Stimulated activated naive CD8-positive, alpha-beta T cell treated with anti-CD3 and anti-CD28 coated beads, Interleukin-15, Interleukin-2, amounts not matched to agents 100 ng/mL and 50 ng/mL, for 24 hours (primary cell): ENCODE measurements around the gene TMEM167B.

ENCODE experiments used
- H3K27ac Mint-ChIP-seq: one replicate; pipeline ENCODE4 v1.8.0; 2021; ENCODE audit warnings: mild to moderate bottlenecking, mixed read lengths
- H3K27me3 Mint-ChIP-seq: one replicate; pipeline ENCODE4 v1.8.0; 2021; ENCODE audit warnings: mixed read lengths
- H3K36me3 Mint-ChIP-seq: one replicate; pipeline ENCODE4 v1.8.0; 2021; ENCODE audit warnings: low read depth, mixed read lengths
- H3K4me1 Mint-ChIP-seq: one replicate; pipeline ENCODE4 v1.8.0; 2021; ENCODE audit warnings: low read depth, mixed read lengths
- H3K4me3 Mint-ChIP-seq: one replicate; pipeline ENCODE4 v1.8.0; 2021; ENCODE audit warnings: mild to moderate bottlenecking, mixed read lengths
- H3K9me3 Mint-ChIP-seq: one replicate; pipeline ENCODE4 v1.8.0; 2021; ENCODE audit warnings: mixed read lengths

The TMEM167B gene

DNA sequence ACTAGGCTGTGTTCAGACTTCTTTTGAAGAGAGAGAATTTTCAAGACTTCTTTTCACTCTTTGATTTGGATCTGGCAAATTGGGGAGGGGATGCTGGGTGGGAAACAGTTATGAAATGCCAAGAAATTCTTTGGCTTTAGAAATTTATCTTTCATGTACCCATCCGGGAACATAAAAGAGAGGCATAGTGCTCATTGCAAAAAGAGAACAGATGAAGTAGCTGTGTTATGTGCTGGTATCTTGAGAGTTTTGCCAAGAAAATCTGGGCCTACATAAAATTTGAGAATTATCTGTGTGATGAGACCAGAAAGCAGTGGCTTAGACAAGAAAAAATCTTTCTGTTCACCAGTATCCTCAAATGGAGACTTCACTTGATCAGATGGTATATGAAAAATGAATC, 4.3 kb downstream of the TMEM167B start:
- Mint-ChIP-seq H3K4me1 (peaks cover 28% of the 10 kb centered on the region), H3K4me3 (no peak overlapping the region), H3K27me3 (no peaks in the 10 kb centered on the region), H3K36me3 (peaks cover 43% of the 10 kb centered on the region), H3K9me3 (no peaks in the 10 kb centered on the region), H3K27ac (no peak overlapping the region)

DNA sequence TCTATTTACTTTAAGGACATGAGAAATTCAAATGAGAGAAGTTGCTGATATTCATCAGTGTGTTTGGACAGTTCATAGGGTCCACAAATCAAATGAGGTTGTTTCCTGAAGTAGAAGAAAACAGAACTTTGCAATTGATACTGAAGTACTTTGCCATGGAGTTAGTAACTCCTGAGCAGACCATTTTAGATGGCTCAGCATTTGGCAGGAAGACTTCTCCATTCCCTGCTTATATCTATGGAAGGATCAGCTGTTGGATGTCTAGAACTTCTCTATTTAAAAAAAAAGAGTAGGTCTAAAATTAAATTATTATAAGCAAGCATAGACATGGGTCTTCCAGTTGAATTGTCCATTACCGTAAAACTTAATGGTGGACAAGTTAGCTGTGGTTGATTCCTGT, 5.1 kb downstream of the TMEM167B start:
- no peak overlapping the region for H3K4me3 Mint-ChIP-seq
- no peak overlapping the region for H3K27ac Mint-ChIP-seq

DNA sequence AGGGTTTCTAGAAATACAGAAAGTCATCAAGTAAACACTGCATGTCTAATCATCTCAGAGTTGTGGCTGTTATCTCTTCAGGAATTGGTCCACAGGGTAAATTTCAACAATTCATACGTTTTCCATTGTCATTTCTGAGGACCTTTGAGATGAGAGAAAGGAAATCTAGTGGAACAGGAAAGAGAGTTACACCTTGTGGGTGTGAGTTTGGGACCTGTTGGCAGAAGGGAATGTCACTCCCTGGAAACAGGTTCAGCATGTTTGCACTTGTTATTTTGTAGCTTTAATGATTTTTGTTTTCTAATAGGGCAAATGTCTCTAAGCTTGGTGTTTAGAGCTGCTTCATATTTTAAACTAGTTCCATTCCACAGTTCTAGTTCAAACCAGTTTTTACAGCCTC, 5.6 kb downstream of the TMEM167B start:
- Mint-ChIP-seq H3K36me3 (peaks cover 51% of the 10 kb centered on the region), H3K9me3 (no peaks in the 10 kb centered on the region), H3K27me3 (no peaks in the 10 kb centered on the region), H3K4me1 (peaks cover 26% of the 10 kb centered on the region), H3K4me3 (no peak overlapping the region), H3K27ac (peak overlapping the region; percentile 16)

More for the DNA sequence above, 5.1 kb downstream of the TMEM167B start:
- H3K27me3 Mint-ChIP-seq: no peaks in the 10 kb centered on the region
- no peaks in the 10 kb centered on the region for H3K9me3 Mint-ChIP-seq
- H3K36me3 Mint-ChIP-seq: peaks cover 46% of the 10 kb centered on the region
- peaks cover 26% of the 10 kb centered on the region for H3K4me1 Mint-ChIP-seq

DNA sequence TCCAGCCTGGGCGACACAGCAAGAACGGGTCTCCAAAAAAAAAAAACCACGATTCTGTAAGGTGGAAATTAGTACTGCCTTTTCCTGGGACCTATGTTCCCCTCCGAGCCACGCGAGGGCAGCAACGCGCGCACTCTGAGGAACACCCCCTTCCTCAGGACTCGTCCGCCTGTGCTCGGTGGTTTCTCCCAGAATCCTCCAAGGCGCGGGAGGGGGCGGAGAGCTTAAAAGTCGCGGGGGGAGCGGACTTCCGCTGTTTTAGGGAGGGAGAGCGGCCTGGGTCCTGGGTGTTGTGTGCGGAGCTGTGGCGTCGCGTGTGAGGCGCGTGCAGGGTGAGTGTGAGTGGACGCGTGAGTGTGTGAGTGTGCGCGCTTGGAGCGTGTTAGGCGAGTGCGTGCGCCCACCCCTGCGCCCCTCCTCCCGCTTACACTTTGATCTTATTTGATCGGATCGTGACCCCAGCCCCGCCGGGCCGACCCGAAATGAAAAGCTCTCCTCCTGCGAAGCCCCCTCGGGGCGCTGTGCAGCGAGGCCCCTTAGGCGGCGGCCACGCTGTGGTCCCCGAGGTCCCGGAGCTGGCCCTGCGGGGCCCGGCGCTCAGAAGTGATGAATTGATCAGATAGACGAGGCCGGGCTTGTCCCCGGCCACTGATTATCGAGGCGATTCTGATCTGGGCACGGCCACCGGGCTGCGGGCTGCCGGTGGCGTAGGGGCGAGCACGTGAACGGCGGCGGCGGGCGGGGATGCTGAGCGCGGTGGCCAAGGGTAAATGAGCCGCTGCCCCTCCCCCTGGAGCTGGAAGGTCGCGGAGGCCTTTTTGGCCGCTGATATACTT, 9.6 kb downstream of the TMEM167B start:
- Mint-ChIP-seq H3K4me3 (peak overlapping the region; percentile 99), H3K9me3 (no peaks in the 10 kb centered on the region), H3K36me3 (peaks cover 44% of the 10 kb centered on the region), H3K27ac (peak overlapping the region; percentile 99), H3K27me3 (no peaks in the 10 kb centered on the region), H3K4me1 (peaks cover 12% of the 10 kb centered on the region)

DNA sequence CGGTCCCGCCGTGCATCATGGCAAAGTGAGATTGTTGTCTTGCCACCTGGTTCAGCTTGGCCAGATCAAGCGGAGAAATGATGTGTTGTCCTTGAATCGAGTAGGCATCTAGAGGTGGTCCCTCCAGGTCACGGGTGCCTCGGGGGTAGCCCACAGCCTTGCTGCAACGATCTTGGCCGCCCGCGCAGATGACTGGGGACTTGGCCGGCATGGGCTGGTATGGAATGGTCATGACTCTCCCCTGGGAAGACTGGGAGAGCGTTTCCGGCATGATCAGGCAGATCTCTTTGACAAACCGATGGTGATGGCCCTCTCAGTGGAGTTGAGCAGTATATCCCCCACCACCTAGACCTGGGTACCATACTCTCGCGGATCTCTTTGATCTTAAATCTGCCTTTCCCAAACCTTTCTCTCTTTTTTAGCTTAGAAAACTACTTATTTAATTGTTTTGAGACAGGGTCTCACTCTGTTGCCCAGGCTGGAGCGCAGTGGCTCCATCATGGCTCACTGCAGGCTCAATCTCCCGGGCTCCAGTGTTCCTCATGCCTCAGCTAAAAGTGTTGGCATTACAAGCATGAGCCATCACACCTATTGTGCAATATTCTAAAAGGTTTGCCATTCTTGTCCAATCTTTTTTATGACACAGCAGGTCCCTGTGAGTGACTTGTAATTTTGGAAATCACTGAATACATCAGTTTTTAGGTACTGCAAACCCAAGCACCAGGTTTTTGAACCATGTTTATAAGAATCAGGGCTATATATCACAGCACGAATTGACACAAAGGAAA, 14.0 kb downstream of the TMEM167B start:
- no peak overlapping the region for H3K4me3 Mint-ChIP-seq
- no peak overlapping the region for H3K27ac Mint-ChIP-seq

DNA sequence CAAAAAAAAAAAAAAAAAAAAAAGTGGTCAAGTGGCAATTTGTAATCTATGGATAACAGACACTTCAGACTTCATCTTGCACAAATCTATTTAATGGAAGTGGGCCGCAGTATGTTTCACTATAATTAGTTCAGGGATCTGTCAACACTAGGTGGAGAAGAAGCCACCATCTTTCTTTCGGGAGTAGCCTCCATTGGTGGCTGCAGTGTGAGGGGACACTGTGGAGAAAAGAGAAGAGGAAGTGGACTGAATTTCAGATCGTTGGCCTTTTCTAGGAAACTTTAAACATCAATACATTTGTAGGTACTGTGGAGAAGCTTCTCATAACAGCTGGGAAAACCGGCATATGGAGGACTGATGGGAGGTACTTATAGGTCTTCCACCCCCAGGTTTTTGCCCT, 15.3 kb downstream of the TMEM167B start:
- Mint-ChIP-seq H3K27ac (no peak overlapping the region), H3K4me3 (no peak overlapping the region), H3K36me3 (peaks cover 23% of the 10 kb centered on the region), H3K27me3 (no peaks in the 10 kb centered on the region), H3K9me3 (no peaks in the 10 kb centered on the region), H3K4me1 (peaks cover 17% of the 10 kb centered on the region)

More for the DNA sequence above, 14.0 kb downstream of the TMEM167B start:
- Mint-ChIP-seq H3K36me3 (peaks cover 29% of the 10 kb centered on the region), H3K4me1 (peaks cover 12% of the 10 kb centered on the region), H3K27me3 (no peaks in the 10 kb centered on the region), H3K9me3 (no peaks in the 10 kb centered on the region)

DNA sequence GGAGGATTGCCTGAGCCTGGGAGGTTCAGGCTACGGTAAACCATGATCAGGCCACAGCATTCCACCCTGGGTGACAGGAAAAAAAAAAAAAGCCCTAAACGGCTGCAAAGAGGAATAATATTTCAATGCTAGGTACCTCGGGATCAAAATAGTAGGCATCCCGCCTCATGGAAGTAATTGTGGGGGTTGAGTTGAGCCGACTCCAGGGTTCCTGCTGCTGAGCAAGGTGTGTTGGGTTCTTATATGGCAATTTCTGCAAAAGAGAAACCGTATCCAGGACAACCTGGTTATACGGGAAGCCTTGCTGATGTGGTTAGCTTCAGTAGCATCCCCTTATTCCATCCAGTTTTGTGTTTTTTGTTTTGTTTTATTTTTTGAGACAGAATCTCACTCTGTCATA, 17.2 kb downstream of the TMEM167B start:
- H3K9me3 Mint-ChIP-seq: no peaks in the 10 kb centered on the region
- peaks cover 12% of the 10 kb centered on the region for H3K36me3 Mint-ChIP-seq
- H3K27ac Mint-ChIP-seq: no peak overlapping the region
- H3K4me1 Mint-ChIP-seq: peaks cover 19% of the 10 kb centered on the region
- no peak overlapping the region for H3K4me3 Mint-ChIP-seq
- H3K27me3 Mint-ChIP-seq: peaks cover 5% of the 10 kb centered on the region

DNA sequence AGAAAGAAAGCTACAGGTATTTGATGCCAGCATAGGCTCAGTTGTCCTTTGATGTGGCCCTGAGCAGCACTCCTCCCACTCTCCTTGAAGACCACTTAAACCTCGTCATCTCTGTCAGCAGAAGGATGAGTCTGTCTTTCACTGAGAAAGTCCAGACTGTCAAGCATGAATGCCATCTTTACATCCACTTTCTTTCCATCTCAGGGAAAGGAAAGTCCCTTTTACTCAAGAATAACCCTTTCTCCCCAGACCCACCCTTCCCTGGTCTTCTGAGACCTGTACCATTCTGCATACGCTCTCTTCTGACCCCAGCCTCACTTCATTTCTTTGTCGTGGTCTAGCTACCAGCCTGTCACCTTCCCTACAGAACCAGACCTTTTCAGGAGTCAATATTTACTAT, 19.3 kb downstream of the TMEM167B start:
- H3K27ac Mint-ChIP-seq: no peak overlapping the region
- H3K9me3 Mint-ChIP-seq: no peaks in the 10 kb centered on the region
- no peaks in the 10 kb centered on the region for H3K36me3 Mint-ChIP-seq
- H3K4me1 Mint-ChIP-seq: peaks cover 38% of the 10 kb centered on the region
- peaks cover 16% of the 10 kb centered on the region for H3K27me3 Mint-ChIP-seq
- no peak overlapping the region for H3K4me3 Mint-ChIP-seq

DNA sequence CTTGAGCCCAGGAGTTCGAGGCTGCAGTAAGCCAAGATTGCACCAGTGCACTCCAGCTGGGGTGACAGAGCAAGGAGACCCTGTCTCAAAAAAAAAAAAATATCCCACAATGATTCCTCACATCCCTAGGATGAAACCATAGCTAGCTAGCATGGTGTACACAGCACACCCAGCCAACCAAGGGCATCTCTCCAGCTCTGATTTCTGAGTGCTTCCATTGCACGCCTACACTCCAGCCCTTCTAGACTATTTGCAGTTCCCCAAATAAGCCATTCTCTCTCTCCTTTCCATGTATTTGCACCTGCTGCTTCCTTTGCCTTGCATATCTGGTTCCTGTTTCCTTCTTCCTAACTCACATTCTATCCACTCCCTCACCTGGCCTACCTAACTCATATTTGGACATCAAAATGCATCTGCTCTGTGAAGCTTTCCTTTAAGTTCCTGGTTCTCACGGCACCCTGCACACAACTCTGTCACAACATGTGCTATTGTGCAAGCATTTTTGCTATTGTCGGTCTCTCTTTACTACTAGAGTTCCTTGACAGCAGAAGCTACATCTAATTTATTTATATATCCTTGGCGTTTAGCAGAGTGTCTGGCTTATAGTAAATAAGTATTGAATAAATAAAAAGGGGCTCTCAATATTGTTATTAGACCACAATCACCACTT, 21.0 kb downstream of the TMEM167B start:
- H3K4me1 Mint-ChIP-seq: peaks cover 55% of the 10 kb centered on the region
- H3K4me3 Mint-ChIP-seq: no peak overlapping the region
- no peaks in the 10 kb centered on the region for H3K9me3 Mint-ChIP-seq
- H3K27me3 Mint-ChIP-seq: peaks cover 17% of the 10 kb centered on the region
- H3K36me3 Mint-ChIP-seq: no peaks in the 10 kb centered on the region
- H3K27ac Mint-ChIP-seq: peak overlapping the region; percentile 29

DNA sequence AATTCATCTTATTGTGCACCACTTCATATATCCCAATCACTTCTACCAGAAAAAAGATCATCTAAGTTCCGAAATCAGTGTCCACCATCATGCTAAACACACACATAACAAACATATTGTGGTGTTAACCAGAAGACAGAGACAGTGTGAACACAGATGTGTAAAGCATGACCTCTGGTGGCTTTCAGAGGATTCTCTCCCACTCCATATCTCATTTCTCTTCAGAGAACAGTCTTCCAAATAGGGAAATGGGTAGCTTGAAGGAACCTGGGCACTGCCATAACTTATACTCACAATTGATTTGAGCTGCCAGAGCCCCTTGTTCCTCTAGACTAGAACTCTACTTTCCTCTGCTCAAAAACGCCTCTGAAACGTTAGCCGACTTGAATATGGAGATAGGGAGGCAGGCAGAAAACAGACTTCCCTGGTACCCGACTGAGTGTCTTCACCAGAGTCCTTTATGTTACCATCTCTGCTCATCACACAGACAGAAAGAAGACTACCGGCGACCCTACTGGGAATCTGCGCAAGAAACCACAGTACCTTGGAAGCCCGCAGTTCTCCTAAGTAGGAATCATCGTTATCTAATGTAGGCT, 21.6 kb downstream of the TMEM167B start:
- no peak overlapping the region for H3K27ac Mint-ChIP-seq
- H3K4me3 Mint-ChIP-seq: peak overlapping the region; percentile 81
- no peaks in the 10 kb centered on the region for H3K9me3 Mint-ChIP-seq
- peaks cover 17% of the 10 kb centered on the region for H3K27me3 Mint-ChIP-seq
- no peaks in the 10 kb centered on the region for H3K36me3 Mint-ChIP-seq
- H3K4me1 Mint-ChIP-seq: peaks cover 60% of the 10 kb centered on the region

DNA sequence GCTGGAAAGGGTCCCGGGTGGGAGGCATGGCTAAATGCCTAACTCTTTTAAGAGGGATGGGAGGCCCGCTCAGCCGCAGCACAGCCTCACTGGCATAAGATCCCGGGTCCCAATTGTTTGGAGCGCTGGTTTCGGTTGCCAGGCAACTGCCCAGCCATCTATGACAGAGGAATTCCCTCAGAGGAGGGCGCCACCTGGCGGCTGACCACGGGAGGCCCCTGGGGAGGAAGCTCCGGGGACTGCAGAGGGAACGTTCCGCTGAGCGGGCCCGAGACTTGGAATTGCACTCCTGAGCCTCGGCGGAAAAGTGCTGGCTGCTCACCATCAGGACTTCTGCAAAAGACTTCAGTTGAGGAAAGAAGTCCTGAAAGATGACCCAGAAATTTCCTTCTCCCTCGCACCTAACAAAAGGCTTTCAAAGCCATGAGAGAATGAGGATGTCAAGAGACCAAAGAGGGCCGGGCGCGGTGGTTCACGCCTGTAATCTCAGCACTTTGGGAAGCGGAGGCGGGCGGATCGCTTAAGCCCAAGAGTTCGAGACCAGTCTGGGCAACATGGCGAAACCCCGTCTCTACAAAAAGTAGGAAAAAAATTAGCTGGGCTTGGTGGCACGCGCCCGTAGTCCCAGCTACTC, 22.2 kb downstream of the TMEM167B start:
- Mint-ChIP-seq H3K9me3 (no peaks in the 10 kb centered on the region), H3K27me3 (peaks cover 17% of the 10 kb centered on the region), H3K36me3 (no peaks in the 10 kb centered on the region), H3K4me3 (peak overlapping the region; percentile 81), H3K27ac (peak overlapping the region; percentile 77), H3K4me1 (peaks cover 60% of the 10 kb centered on the region)

DNA sequence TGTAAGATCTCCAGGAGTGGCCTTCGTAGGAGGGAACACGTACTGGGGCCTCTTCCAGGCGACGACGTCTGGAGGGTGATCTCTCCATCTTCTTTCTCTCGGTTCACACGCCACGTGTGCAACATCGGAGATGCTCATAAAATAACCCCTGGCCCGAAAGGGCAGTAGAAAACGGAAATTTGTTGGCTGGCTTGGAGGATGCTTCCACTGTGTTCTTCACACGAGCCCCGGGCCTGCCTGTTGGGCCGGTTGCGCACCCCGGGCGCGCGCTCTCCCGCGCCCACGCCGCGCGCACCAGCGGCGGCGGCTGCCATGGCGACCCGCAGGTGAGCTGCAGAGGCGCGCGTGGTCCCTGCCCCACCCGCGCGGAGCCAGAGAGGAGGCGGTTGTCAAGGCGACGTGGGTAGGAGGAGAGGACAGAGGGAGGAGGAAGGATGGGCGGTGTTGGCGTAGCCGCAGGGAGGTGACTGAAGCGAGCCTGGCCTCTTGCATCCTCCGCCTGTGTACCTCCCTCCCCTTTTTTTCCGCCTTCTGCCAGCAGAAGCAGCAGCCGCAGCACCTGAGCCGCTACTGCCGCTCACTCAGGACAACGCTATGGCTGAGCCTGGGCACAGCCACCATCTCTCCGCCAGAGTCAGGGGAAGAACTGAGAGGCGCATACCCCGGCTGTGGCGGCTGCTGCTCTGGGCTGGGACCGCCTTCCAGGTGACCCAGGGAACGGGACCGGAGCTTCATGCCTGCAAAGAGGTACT, 23.2 kb downstream of the TMEM167B start, which contains the start of gene ELAPOR1:
Gene ELAPOR1, plus strand, starts transcription at position 526 of the 752 bp plus-strand sequence. Its CDS starts 69 bp downstream, at position 595.
- Mint-ChIP-seq H3K4me1 (peaks cover 60% of the 10 kb centered on the region), H3K27ac (peak within 1 kb of the TSS; percentile 77), H3K27me3 (peaks cover 17% of the 10 kb centered on the region), H3K4me3 (peak within 1 kb of the TSS; percentile 81), H3K9me3 (no peaks in the 10 kb centered on the region), H3K36me3 (no peaks in the 10 kb centered on the region)

DNA sequence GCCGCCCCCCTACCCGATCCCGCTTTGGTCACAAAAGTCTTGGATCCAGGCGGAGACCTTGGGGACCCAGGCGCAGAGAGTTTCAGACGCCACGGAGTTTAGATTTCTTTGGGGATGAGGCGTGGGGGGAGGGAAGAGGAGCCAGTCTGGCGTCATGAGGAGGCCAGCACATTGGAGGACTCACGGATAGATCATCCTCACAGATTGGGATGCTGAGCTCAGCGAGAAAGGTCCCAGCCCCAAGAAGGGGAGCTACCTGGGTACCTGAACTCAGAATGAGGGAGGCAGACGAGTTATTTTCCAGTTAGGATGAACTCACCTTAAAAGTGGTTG, 23.7 kb downstream of the TMEM167B start:
- Mint-ChIP-seq H3K27me3 (peaks cover 17% of the 10 kb centered on the region), H3K27ac (peak overlapping the region; percentile 38)

DNA sequence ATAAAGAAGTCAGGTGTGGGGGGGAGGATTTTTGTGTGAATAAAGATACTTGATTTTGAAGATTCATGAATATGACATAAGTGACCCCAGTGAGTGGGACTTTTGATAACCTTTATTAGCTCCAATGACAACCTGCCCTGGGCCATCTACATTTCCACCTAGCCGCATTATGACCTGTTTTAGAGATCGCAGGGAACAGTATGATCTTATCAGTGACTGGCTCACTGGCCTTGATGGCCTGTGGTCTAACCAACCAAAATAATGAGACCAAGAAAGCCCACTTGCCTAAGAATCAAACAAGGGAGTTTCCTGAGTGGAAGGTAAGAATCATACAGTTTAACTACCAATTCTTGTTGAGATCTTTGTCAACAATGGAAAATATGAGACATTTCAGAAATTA, 25.1 kb downstream of the TMEM167B start:
- peak overlapping the region; percentile 88 for H3K27ac Mint-ChIP-seq
- H3K36me3 Mint-ChIP-seq: no peaks in the 10 kb centered on the region
- H3K9me3 Mint-ChIP-seq: no peaks in the 10 kb centered on the region
- peaks cover 17% of the 10 kb centered on the region for H3K27me3 Mint-ChIP-seq
- peak overlapping the region; percentile 54 for H3K4me3 Mint-ChIP-seq
- H3K4me1 Mint-ChIP-seq: peaks cover 48% of the 10 kb centered on the region

More for the DNA sequence above, 23.7 kb downstream of the TMEM167B start:
- H3K4me1 Mint-ChIP-seq: peaks cover 60% of the 10 kb centered on the region
- no peaks in the 10 kb centered on the region for H3K9me3 Mint-ChIP-seq
- no peaks in the 10 kb centered on the region for H3K36me3 Mint-ChIP-seq
- H3K4me3 Mint-ChIP-seq: peak overlapping the region; percentile 81
